Measurements from ENCODE around the gene TNRC6C.

The TNRC6C gene

GRCh38 chr17:78118801-78119241 lies 160.3 kb downstream of the TNRC6C start:
- ATAC-seq, result no peak
- TF ChIP-seq BACH2 (CRISPR knock-in tag; IDR thresholded peaks at IDR 0.05; ENCODE audit: borderline replicate concordance) (no peak), ISL1 (CRISPR knock-in tag; IDR thresholded peaks at IDR 0.05) (no peak), TOX (CRISPR knock-in tag; IDR thresholded peaks at IDR 0.05; ENCODE audit: borderline replicate concordance) (no peak), PPARA (CRISPR knock-in tag; IDR thresholded peaks at IDR 0.05; ENCODE audit: borderline replicate concordance) (no peak), ZFP30 (CRISPR knock-in tag; IDR thresholded peaks at IDR 0.05) (no peak), TSHZ2 (CRISPR knock-in tag; IDR thresholded peaks at IDR 0.05) (no peak), ZC3H10 (CRISPR knock-in tag; IDR thresholded peaks at IDR 0.05) (no peak), ESRRG (CRISPR knock-in tag; IDR thresholded peaks at IDR 0.05) (no peak), ZNF70 (CRISPR knock-in tag; IDR thresholded peaks at IDR 0.05) (no peak), RARB (CRISPR knock-in tag; IDR thresholded peaks at IDR 0.05) (no peak), GLIS3 (CRISPR knock-in tag; IDR thresholded peaks at IDR 0.05) (no peak)
- TF ChIP-seq, protein P1, sequence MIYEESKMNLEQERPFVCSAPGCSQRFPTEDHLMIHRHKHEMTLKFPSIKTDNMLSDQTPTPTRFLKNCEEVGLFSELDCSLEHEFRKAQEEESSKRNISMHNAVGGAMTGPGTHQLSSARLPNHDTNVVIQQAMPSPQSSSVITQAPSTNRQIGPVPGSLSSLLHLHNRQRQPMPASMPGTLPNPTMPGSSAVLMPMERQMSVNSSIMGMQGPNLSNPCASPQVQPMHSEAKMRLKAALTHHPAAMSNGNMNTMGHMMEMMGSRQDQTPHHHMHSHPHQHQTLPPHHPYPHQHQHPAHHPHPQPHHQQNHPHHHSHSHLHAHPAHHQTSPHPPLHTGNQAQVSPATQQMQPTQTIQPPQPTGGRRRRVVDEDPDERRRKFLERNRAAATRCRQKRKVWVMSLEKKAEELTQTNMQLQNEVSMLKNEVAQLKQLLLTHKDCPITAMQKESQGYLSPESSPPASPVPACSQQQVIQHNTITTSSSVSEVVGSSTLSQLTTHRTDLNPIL (CRISPR knock-in tag; IDR thresholded peaks at IDR 0.05; ENCODE audit: low read depth), result no peak
- TF ChIP-seq, protein P2, sequence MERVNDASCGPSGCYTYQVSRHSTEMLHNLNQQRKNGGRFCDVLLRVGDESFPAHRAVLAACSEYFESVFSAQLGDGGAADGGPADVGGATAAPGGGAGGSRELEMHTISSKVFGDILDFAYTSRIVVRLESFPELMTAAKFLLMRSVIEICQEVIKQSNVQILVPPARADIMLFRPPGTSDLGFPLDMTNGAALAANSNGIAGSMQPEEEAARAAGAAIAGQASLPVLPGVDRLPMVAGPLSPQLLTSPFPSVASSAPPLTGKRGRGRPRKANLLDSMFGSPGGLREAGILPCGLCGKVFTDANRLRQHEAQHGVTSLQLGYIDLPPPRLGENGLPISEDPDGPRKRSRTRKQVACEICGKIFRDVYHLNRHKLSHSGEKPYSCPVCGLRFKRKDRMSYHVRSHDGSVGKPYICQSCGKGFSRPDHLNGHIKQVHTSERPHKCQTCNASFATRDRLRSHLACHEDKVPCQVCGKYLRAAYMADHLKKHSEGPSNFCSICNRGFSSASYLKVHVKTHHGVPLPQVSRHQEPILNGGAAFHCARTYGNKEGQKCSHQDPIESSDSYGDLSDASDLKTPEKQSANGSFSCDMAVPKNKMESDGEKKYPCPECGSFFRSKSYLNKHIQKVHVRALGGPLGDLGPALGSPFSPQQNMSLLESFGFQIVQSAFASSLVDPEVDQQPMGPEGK (CRISPR knock-in tag; IDR thresholded peaks at IDR 0.05; ENCODE audit: borderline replicate concordance), result no peak
- TF ChIP-seq, protein P3, sequence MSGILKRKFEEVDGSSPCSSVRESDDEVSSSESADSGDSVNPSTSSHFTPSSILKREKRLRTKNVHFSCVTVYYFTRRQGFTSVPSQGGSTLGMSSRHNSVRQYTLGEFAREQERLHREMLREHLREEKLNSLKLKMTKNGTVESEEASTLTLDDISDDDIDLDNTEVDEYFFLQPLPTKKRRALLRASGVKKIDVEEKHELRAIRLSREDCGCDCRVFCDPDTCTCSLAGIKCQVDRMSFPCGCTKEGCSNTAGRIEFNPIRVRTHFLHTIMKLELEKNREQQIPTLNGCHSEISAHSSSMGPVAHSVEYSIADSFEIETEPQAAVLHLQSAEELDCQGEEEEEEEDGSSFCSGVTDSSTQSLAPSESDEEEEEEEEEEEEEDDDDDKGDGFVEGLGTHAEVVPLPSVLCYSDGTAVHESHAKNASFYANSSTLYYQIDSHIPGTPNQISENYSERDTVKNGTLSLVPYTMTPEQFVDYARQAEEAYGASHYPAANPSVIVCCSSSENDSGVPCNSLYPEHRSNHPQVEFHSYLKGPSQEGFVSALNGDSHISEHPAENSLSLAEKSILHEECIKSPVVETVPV (CRISPR knock-in tag; IDR thresholded peaks at IDR 0.05), result no peak

GRCh38 chr17:78120537-78120936 lies 162.0 kb downstream of the TNRC6C start:
- no peak for ATAC-seq

More at GRCh38 chr17:78120537-78120936, 162.0 kb downstream of the TNRC6C start:
- no peak for TF ChIP-seq POU6F1 (CRISPR knock-in tag; IDR thresholded peaks at IDR 0.05; ENCODE audit: borderline replicate concordance, low read depth)
- TF ChIP-seq OSR1 (CRISPR knock-in tag; IDR thresholded peaks at IDR 0.05), result no peak
- TF ChIP-seq ZNF70 (CRISPR knock-in tag; IDR thresholded peaks at IDR 0.05), result no peak
- TF ChIP-seq TCF4 (CRISPR knock-in tag; IDR thresholded peaks at IDR 0.05; ENCODE audit: borderline replicate concordance), result no peak
- TF ChIP-seq ZC3H10 (CRISPR knock-in tag; IDR thresholded peaks at IDR 0.05), result no peak
- TF ChIP-seq, protein P2 (CRISPR knock-in tag; IDR thresholded peaks at IDR 0.05; ENCODE audit: borderline replicate concordance), result no peak
- no peak for TF ChIP-seq BACH2 (CRISPR knock-in tag; IDR thresholded peaks at IDR 0.05; ENCODE audit: borderline replicate concordance)
- TF ChIP-seq PPARA (CRISPR knock-in tag; IDR thresholded peaks at IDR 0.05; ENCODE audit: borderline replicate concordance), result no peak

All from SK-N-SH treated with all-trans-retinoic acid at 6 μM for 48 hours (cell line).